ENCODE measurements around the gene RBL2.
"Not testable (repeated sequence)": the region's sequence is repeated elsewhere in the genome, so short reads cannot be mapped to it uniquely, and the experiment has no call there.

RBL2 gene

GRCh38 chr16:53434377-53435065 lies at the start of gene RBL2:
TSS of gene RBL2 (plus strand) at chr16:53434471. CDS start at chr16:53434557, 86 bp downstream.
- DNase-seq (ENCODE audit: extremely low read depth in 1 of 2, low read depth in 1 of 2) = peak; percentile 54 to 75

GRCh38 chr16:53384610-53385009 lies 49.7 kb upstream of the RBL2 start:
- not testable (repeated sequence) for DNase-seq (ENCODE audit: extremely low read depth in 1 of 2, low read depth in 1 of 2)

GRCh38 chr16:53404959-53405358 lies 29.3 kb upstream of the RBL2 start:
- no peak for DNase-seq (ENCODE audit: extremely low read depth in 1 of 2, low read depth in 1 of 2)

GRCh38 chr16:53412549-53412948 lies 21.7 kb upstream of the RBL2 start:
- DNase-seq (ENCODE audit: extremely low read depth in 1 of 2, low read depth in 1 of 2) = no peak

- DNase-seq (ENCODE audit: extremely low read depth in 1 of 2, low read depth in 1 of 2) = no peak
These were observed 20.4 kb upstream of the RBL2 start for GRCh38 chr16:53413864-53414263.

GRCh38 chr16:53414381-53414780 lies 19.9 kb upstream of the RBL2 start:
- DNase-seq (ENCODE audit: extremely low read depth in 1 of 2, low read depth in 1 of 2) = no peak

GRCh38 chr16:53415504-53415903 lies 18.8 kb upstream of the RBL2 start:
- DNase-seq (ENCODE audit: extremely low read depth in 1 of 2, low read depth in 1 of 2) = no peak

- DNase-seq (ENCODE audit: extremely low read depth in 1 of 2, low read depth in 1 of 2) = no peak
These were observed 17.3 kb upstream of the RBL2 start for GRCh38 chr16:53417011-53417410.

GRCh38 chr16:53417976-53418375 lies 16.3 kb upstream of the RBL2 start:
- DNase-seq (ENCODE audit: extremely low read depth in 1 of 2, low read depth in 1 of 2) = no peak

- DNase-seq (ENCODE audit: extremely low read depth in 1 of 2, low read depth in 1 of 2) = not testable (repeated sequence)
These were observed 14.9 kb upstream of the RBL2 start for GRCh38 chr16:53419383-53419709.

GRCh38 chr16:53421248-53421647 lies 13.0 kb upstream of the RBL2 start:
- DNase-seq (ENCODE audit: extremely low read depth in 1 of 2, low read depth in 1 of 2) = no peak

GRCh38 chr16:53423968-53424367 lies 10.3 kb upstream of the RBL2 start:
- not testable (repeated sequence) for DNase-seq (ENCODE audit: extremely low read depth in 1 of 2, low read depth in 1 of 2)

GRCh38 chr16:53428681-53429080 lies 5.6 kb upstream of the RBL2 start:
- DNase-seq (ENCODE audit: extremely low read depth in 1 of 2, low read depth in 1 of 2) = no peak

GRCh38 chr16:53429221-53429943 lies 4.9 kb upstream of the RBL2 start:
- no peak for DNase-seq (ENCODE audit: extremely low read depth in 1 of 2, low read depth in 1 of 2)

- DNase-seq (ENCODE audit: extremely low read depth in 1 of 2, low read depth in 1 of 2) = no peak
These were observed 3.9 kb upstream of the RBL2 start for GRCh38 chr16:53430363-53430762.

GRCh38 chr16:53433509-53433908 lies 762 bp upstream of the RBL2 start:
- DNase-seq (ENCODE audit: extremely low read depth in 1 of 2, low read depth in 1 of 2) = no peak

- no peak for DNase-seq (ENCODE audit: extremely low read depth in 1 of 2, low read depth in 1 of 2)
These were observed 318 bp upstream of the RBL2 start for GRCh38 chr16:53433930-53434376.

GRCh38 chr16:53435066-53435688 lies 906 bp downstream of the RBL2 start:
- peak; percentile 32 to 36 for DNase-seq (ENCODE audit: extremely low read depth in 1 of 2, low read depth in 1 of 2)

- DNase-seq (ENCODE audit: extremely low read depth in 1 of 2, low read depth in 1 of 2) = no peak
These were observed 5.9 kb downstream of the RBL2 start for GRCh38 chr16:53440125-53440524.

GRCh38 chr16:53445534-53445933 lies 11.3 kb downstream of the RBL2 start:
- no peak for DNase-seq (ENCODE audit: extremely low read depth in 1 of 2, low read depth in 1 of 2)

GRCh38 chr16:53446090-53446489 lies 11.8 kb downstream of the RBL2 start:
- no peak for DNase-seq (ENCODE audit: extremely low read depth in 1 of 2, low read depth in 1 of 2)
